ENCODE measurements around the gene PDLIM4.

The PDLIM4 gene

DNA sequence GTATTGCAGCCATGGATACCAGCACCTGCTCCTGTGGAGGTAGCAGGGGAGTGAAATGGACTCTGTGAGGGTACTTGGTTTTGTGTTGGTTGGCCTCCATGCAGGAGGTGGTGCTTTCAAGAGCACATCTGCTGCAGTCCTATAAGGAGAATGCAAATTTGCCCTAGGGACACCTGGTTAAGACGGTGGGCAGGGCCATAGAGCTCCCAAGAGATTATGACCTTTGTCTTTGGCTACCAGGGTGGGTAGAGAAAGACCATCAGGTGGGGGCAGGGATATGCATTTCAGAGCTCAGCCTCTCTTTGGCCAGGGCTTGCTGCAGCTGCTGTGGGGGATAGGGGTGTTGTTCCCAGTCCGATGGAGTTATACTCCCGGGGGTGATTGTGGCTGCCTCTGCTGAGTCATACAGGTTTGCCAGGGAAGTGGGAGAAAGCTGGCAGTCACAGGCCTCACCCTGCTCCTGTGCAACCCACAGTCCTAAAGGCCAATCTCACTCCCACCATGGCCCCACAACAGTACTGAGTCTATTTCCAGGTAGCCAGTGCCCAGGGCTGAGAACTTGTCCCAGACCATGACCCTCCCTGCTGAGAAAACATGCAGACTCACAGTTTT lies 14.0 kb upstream of the PDLIM4 start:
- H3K27ac Mint-ChIP-seq = no peak overlapping the region
- peaks cover 17% of the 10 kb centered on the region for H3K36me3 Mint-ChIP-seq (ENCODE audit: low read depth)
- TF ChIP-seq, protein P1, sequence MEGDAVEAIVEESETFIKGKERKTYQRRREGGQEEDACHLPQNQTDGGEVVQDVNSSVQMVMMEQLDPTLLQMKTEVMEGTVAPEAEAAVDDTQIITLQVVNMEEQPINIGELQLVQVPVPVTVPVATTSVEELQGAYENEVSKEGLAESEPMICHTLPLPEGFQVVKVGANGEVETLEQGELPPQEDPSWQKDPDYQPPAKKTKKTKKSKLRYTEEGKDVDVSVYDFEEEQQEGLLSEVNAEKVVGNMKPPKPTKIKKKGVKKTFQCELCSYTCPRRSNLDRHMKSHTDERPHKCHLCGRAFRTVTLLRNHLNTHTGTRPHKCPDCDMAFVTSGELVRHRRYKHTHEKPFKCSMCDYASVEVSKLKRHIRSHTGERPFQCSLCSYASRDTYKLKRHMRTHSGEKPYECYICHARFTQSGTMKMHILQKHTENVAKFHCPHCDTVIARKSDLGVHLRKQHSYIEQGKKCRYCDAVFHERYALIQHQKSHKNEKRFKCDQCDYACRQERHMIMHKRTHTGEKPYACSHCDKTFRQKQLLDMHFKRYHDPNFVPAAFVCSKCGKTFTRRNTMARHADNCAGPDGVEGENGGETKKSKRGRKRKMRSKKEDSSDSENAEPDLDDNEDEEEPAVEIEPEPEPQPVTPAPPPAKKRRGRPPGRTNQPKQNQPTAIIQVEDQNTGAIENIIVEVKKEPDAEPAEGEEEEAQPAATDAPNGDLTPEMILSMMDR (IDR thresholded peaks at IDR 0.05) = no peak
- DNase-seq = no peak
- H3K27me3 Mint-ChIP-seq (ENCODE audit: low read depth, poor library complexity) = peaks cover 15% of the 10 kb centered on the region
- H3K4me1 Mint-ChIP-seq = no peaks in the 10 kb centered on the region
- H3K9me3 Mint-ChIP-seq = peaks cover 52% of the 10 kb centered on the region
- no peak overlapping the region for H3K4me3 Mint-ChIP-seq

DNA sequence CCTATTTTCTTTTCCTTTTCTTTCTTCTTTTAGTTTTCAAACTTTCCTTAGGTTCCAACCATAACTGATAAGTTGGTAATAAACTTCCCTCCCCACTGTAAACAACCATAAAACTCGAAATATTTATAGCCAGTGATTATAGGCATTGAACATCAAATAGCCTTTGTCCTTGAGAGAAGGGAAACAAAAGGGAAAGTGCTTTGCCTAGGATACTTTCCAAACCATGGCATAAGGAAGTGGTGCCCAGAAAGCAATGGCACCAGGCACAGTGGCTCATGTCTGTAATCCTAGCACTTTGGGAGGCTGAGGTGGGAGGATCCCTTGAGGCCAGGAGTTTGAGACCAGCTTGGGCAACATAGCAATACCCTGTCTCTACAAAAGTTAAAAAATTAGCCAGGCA lies 11.9 kb upstream of the PDLIM4 start:
- peaks cover 1% of the 10 kb centered on the region for H3K4me1 Mint-ChIP-seq
- no peak overlapping the region for H3K27ac Mint-ChIP-seq
- no peak overlapping the region for H3K4me3 Mint-ChIP-seq
- peaks cover 52% of the 10 kb centered on the region for H3K9me3 Mint-ChIP-seq
- H3K36me3 Mint-ChIP-seq (ENCODE audit: low read depth) = peaks cover 17% of the 10 kb centered on the region
- DNase-seq = no peak
- TF ChIP-seq, protein P1 (IDR thresholded peaks at IDR 0.05) = no peak
- peaks cover 14% of the 10 kb centered on the region for H3K27me3 Mint-ChIP-seq (ENCODE audit: low read depth, poor library complexity)

DNA sequence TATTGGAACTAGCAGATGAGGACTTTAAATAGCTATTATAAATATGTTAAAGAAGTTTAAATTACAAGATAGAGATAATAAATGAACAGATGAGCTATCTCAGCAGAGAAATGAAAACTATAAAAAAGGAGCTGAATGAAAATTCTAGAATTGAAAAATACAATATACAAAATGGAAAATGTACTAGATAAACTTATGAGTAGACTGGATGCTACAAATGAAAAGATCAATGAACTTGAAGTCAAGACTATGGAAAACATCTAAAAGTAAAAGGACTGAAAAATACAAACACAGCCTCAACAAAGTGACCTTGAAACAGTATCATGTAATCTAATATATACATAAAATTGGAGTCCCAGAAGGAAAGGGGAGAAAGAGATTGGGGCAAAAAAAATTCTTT lies 10.7 kb upstream of the PDLIM4 start:
- peaks cover 14% of the 10 kb centered on the region for H3K27me3 Mint-ChIP-seq (ENCODE audit: low read depth, poor library complexity)
- no peak for DNase-seq
- peaks cover 5% of the 10 kb centered on the region for H3K4me1 Mint-ChIP-seq
- no peak overlapping the region for H3K27ac Mint-ChIP-seq
- TF ChIP-seq, protein P1 (IDR thresholded peaks at IDR 0.05) = no peak
- H3K36me3 Mint-ChIP-seq (ENCODE audit: low read depth) = peaks cover 17% of the 10 kb centered on the region
- no peak overlapping the region for H3K4me3 Mint-ChIP-seq
- peaks cover 52% of the 10 kb centered on the region for H3K9me3 Mint-ChIP-seq

DNA sequence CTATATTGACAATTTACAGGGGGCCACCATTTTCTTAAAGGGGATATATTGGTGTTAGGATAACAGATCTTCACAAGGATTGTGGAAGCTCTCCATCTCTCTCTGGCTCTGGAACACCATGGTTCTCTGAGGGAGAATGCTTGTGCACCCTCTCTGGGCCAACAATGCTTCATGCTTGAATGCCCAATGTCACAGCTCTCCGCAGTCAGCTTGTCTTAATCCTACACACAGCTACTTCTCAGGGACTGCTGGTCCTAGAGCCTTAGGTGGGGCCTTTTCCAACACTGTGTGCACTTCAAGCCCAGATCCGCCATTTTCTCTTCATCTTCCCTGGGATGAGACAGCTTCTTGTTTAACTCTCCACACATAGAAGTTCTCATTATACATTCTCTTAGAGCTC lies 6.9 kb upstream of the PDLIM4 start:
- Mint-ChIP-seq H3K9me3 (peaks cover 20% of the 10 kb centered on the region), H3K27ac (no peak overlapping the region), H3K4me3 (no peak overlapping the region), H3K27me3 (ENCODE audit: low read depth, poor library complexity) (peaks cover 9% of the 10 kb centered on the region), H3K4me1 (peaks cover 5% of the 10 kb centered on the region), H3K36me3 (ENCODE audit: low read depth) (peaks cover 7% of the 10 kb centered on the region)
- no peak for DNase-seq
- TF ChIP-seq, protein P1 (IDR thresholded peaks at IDR 0.05) = no peak

DNA sequence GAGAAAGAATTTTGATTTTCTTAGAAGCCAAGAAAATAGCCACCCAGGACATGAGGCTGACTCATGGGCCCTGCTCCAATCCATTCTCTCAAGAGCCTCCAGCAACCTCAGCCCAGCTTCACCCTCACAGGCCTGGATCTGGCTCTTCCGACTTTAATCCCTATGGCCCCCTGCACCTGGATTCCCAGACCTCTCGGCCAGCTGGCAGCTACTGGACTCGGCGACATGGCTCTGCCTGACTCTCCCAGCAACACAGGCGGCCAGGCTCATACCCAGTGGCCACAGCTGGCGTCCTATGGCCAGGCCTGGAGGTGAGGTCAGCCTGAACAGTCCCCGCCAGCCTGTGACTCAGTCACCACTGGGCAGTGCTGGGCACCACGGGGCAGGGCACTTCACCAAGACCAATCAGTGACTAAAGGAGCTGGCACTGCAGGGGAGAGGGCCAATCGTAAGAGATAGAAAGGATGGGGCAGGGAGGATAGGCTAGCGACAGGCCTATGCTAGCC lies 6.2 kb upstream of the PDLIM4 start:
- peaks cover 6% of the 10 kb centered on the region for H3K4me1 Mint-ChIP-seq
- H3K9me3 Mint-ChIP-seq = peaks cover 13% of the 10 kb centered on the region
- H3K4me3 Mint-ChIP-seq = no peak overlapping the region
- TF ChIP-seq, protein P1 (IDR thresholded peaks at IDR 0.05) = no peak
- peaks cover 8% of the 10 kb centered on the region for H3K27me3 Mint-ChIP-seq (ENCODE audit: low read depth, poor library complexity)
- H3K27ac Mint-ChIP-seq = no peak overlapping the region
- no peak for DNase-seq
- H3K36me3 Mint-ChIP-seq (ENCODE audit: low read depth) = peaks cover 7% of the 10 kb centered on the region

DNA sequence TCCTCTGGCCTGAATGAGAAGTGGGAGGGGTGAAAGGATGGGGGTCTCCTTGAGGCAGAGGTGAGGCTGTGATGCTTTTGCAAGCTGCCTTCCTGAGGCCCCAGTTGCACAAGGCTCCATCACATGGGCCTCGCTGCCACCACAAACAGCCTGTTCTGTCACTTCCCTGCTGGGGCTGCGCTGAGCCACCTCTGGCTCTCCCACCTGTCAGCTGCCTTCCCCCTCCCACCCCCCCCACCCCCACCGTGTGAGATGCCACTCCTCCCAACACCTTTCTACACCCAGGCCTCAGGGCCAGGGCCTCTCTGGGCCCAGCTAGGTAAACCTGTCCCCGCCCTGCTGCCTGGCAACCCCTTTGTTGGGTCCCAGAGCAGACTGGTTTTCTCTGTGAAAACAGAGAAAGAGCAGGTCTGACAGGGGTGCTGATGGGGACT lies 4.5 kb upstream of the PDLIM4 start:
- Mint-ChIP-seq H3K27ac (no peak overlapping the region), H3K9me3 (no peaks in the 10 kb centered on the region), H3K27me3 (ENCODE audit: low read depth, poor library complexity) (peaks cover 11% of the 10 kb centered on the region), H3K4me3 (no peak overlapping the region), H3K36me3 (ENCODE audit: low read depth) (no peaks in the 10 kb centered on the region), H3K4me1 (peaks cover 13% of the 10 kb centered on the region)
- TF ChIP-seq, protein P1 (IDR thresholded peaks at IDR 0.05) = no peak
- DNase-seq = no peak

Measured in nephron progenitor cell (in vitro differentiated cells).